GM19324 (cell line): Measurements from ENCODE around the gene LAMA2.
A peak's percentile ranks its signal among the peaks of the same experiment; 100 is the strongest.

Experiments used
- ATAC-seq: cut with Tn5 transposase; IDR thresholded peaks from one replicate; pipeline ENCODE4 v1.9.1; 2021; ENCODE audit warnings: mild to moderate bottlenecking, moderate library complexity; ENCODE audit not compliant: unreplicated experiment, low FRiP score

The LAMA2 gene

DNA sequence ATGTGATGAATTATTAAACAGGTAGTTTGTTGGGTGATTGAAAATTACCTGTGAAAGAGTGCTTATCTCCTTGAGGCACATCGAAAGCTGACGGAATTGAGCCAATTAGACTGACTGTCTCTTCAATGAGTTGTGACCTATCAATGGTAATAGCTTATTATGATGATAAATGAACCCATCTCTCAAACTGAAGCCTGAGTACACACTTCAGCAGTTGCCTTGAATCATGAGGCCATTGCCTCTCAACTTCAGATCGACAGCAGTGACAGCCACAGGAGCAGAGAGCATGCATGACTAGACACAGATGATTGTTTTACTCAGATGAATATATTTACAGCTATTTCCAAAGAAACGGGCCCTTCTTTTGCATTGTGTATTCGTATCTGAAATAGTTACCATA is 323.9 kb downstream of the LAMA2 start:
- ATAC-seq = no peak

DNA sequence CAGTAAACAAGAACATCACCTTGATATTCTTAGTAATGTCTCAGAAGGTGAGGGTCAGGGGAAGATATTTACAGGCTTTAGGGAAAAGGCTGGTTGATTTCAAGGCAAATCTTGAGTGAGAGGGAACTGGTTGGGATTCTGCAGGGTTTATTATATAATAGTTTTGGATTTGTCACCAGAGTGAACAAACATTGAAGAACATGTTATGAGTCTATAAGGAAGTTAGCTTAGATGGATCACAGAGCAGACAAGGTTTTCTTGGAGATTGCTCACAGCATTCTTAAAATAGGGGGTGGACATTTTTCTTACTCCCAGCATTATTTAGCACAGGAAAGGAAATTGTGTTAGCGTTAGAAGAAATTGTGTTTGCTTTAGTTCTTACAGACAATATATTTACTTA is 324.9 kb downstream of the LAMA2 start:
- no peak for ATAC-seq

DNA sequence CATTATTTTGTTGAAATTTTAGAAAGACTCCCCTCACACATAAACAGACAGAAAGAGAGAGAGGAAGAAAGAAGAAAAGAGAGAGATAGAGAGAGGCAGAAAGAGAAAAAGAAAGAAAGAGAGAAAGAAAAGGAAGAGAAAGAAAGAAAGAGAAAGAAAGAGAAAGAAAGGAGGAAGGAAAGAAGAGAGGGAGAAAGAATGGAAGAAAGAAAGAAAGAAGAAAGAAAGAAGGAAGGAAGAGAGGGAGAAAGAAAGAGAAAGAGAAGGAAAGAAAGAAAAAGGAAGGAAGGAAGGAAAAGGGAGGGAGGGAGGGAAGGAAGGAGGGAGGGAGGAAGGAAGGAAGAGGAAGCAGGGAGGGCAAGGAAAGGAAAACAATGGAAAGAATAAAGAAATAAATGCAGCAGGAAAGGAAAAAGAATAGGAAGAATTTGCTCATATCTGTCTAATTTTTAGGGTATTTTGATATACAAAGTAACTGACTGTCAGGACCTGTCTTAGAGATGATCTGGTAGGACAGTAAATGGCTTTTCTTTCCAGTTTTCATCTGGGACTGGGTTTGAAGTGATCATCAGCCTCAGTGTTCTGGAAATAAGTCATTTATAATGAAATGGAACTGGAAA is 325.6 kb downstream of the LAMA2 start:
- ATAC-seq = no peak

DNA sequence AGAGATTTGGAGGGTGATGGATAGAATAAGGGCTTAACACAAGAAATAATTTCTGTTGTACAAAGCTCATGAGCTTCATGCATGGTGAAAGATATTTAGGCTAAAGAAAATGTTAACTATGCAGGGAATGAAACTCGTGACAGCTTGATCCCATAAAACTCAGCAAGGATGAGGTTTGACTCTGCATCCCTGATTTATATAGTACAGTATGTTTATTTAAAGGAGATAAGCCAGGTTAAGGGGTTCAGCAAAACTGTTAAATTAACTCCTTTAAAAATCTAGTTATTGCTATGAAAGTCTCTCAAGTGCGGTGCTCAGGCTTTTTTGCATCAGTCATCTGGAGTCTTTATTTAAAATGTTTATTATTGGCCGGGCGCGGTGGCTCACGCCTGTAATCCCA is 326.4 kb downstream of the LAMA2 start:
- ATAC-seq = no peak

DNA sequence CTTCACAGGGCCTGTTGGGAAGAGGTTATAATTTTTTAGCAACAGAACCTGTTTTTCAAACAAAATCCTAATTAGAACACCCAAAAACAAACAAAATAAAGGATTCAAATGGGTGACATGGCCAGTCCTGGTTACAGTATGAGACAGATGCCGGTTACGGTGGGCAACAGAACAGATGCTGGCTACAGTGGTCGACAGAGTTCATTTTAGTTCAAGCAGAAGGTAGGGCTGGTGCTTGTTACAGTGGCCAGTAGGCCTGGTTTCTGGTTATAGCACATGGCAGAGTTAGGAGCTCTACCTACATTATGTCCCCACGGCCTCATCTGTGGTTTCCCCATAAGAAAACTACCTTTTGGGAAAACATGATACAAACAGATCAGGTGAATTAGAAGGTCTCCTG is 327.7 kb downstream of the LAMA2 start:
- ATAC-seq = no peak

DNA sequence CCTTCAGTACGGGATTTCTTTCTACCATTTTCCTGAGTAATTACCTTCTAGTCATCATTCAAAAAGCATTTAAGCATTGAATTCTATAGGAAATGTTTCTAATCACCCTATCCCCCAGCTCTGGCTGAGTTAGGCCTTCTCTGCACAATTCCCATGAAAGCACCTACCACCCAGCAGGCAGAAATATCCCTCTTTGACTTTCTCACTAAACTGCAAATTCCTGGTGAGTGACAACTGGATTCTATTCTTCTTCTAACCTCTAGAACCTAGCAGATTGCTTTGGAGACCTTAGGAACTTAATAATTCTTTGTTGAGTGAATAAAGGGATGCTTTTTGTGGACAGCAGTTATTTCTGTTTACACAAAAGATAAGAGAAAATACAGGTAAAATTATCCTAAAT is 328.7 kb downstream of the LAMA2 start:
- no peak for ATAC-seq

DNA sequence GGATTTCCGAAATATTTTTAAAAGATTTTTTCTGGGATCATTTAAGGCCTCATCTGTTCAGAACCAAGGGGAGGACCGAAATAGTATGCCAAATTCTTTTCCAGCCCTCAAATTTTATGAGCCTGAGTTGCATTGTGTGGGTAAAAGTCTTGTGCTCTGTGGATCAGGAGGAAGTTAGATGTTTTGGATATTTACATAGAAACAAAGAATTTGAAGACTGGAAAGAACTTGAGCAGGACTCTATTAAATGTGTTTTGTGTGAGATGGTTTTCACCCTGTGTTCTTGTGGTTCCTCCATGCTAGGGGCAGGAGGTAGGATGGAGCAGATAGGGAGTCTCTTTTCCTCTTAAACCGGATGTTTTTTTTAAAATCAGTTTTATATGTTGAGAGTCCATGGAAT is 329.1 kb downstream of the LAMA2 start:
- no peak for ATAC-seq

DNA sequence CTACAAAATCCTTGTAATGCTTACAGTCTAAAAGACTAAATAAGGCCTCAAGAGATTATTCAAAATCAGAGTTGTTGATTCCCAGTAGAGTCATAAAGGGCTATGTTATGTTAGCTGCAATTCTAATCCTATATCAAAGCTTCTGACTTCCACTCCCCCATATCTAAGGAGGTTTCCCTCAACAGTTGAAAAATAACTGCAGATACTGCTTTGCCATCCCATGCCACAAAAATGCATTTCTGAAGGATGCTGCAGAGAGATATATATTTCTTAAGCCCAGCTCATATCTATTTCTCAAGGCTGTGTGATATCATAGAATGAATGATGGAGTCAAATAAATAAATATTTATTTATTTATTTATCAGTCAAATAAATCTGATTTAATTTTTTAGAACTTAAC is 332.3 kb downstream of the LAMA2 start:
- no peak for ATAC-seq

DNA sequence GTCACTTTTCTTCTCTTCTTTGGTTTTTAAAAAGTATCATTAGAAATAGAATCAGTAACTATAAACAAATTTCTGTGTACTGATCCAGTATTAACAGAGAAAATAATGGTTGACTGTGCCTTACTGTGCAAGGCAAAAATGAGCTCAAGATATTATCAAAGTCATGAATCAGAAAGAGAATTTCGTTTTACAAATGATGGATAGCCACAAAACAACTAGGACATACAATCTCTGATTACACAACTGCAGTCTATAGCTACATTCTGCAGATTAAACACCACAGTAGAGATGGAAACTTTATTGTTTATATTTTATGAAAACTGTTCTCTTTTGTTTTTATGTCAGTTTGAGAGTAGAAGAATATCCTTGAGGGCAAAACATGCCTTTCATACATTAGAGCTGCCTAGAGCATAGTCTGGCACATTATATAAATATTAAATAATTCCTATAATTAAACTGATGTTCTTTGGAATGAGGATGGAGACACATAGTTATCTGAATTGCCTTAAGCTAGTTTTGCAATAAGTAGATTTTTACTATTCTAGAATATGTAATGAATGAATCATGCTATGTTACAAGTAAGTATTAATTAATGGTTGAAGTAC is 333.1 kb downstream of the LAMA2 start:
- no peak for ATAC-seq

DNA sequence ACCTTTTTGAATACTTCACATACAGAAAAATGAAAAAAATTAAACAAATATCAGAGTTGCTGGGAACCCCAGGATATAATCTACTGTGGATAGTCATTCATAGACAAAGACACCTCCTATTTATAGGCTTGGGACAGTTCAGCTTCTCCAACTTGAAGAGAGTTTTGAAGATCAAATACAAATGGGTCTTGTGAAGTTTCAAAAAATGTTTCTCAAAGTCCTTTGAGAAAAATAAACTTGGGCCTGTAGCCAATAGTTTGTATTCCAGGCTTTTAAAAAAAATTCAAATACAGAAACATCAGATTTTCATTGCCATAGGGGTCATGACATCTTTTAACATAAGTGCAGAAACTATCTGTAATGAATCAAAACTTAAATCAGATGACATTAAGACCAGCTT is 334.8 kb downstream of the LAMA2 start:
- ATAC-seq = no peak

GRCh38 chr6:129233458-129234134 is 350.7 kb downstream of the LAMA2 start:
- peak; percentile 82 for ATAC-seq

DNA sequence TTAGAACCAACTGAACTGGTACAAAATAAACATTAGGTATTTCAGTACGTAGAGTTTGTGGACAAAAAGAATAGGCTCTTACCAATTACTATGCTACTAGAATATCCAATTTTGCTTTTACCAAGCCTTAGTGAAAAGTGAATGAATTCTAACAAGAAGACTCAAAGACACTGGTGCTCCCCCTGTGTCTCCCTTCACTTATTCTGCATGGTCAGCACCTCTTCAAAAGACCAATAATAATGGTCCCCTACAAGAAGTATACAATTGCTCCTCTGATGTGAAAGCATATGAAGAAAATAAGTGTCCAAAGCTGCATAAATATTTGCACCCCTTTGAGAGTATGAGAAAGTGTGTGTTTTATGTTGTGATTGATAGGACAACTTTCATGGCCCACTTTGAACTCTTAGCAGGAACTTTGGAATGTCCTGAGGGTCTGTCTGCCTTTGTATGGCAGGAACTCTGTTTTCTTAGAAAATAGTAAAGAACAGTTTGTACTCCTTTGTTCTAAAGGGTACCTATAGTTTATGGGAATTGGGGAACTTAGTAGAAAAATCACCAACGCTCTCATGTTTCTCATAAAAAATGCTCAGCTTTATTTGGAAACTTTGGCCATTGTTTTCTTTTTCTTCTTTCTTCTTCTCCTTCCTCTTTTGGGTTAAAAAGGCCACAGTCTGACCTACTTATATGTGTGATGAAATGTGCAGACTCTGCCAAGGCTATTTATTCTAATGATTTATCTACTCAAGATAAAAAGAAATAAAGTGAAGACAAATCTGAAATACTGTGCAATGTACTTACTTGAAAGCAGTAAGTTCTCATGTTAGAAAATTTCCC is 352.4 kb downstream of the LAMA2 start:
- ATAC-seq = no peak

GRCh38 chr6:129236001-129236517 is 353.1 kb downstream of the LAMA2 start:
- peak; percentile 79 for ATAC-seq

DNA sequence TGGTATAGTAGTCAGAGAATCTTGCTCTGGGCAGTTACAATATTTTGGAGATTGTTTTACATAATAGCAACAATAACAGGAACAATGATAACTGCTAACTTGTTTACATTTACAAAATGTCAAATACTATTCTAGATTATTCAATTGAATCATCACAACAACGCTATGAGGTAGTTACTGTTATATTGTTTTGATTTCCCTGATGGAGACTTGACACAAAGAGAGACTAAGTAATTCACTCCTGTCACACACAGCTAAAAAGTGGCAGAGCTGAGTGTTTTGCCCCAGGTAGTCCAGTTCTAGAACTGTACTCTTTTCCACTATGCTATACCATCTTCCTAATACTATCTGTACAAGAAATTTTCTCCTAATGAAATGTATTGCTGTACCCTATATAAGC is 356.1 kb downstream of the LAMA2 start:
- ATAC-seq = no peak

DNA sequence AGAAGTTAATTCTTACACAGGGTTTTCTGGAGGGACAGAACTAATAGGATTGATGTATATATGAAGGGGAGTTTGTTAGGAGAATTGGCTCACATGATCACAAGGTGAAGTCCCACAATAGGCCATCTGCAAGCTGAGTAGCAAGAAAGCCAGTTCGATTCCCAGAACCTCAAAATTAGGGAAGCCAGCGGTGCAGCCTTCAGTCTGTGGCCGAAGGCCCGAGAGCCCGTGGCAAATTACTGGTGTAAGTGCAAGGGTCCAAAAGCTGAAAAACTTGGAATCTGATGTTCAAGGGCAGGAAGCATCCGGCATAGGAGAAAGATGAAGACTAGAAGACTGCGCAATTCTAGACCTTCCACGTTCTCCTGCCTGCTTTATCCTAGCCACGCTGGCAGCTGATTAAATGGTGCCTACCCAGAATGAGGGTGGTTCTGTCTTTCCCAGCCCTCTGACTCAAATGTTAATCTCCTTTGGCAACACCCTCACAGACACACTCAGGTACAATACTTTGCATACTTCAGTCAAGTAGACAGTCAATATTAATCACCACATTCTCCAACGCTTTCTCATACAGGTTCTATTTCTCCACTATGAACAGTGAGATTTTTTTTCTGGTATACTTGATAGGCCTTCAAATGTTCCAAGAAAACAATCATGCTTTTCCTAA is 357.0 kb downstream of the LAMA2 start:
- no peak for ATAC-seq

DNA sequence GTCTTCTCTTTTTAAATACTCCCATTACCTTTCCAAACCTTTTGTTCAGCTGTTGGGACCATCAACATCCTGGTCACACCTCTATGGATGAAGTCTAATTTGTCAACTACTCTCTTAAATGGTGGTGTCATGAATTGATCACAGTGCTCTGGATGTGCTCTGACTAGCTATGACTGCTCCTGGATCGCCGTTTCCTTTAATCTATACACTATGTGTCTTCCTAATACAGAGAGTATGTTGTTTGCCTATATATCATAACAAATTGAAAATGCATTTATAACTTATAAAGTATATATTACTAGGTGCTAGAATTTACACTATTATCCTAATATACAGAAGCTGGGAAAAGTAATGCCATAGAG is 357.5 kb downstream of the LAMA2 start:
- no peak for ATAC-seq

GRCh38 chr6:129242546-129242945 is 359.6 kb downstream of the LAMA2 start:
- ATAC-seq = no peak

DNA sequence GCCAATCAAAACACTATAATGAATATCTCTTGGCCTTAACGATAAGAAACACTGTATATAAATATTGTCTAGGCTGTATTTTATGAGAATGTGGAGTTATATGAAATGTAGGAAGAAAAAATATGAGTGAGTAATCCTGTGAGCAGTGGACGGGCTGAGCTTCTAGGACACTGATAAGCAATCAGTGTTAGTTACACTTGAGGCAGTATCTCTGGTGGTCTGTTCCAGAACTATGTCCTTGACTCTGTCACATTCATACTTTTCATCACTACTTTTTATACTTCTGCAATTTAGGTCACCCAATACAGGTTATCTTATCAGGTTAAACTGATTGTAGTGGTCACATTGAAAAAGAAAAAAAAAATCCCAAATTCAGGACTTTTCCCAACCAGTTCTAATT is 360.4 kb downstream of the LAMA2 start:
- ATAC-seq = no peak

DNA sequence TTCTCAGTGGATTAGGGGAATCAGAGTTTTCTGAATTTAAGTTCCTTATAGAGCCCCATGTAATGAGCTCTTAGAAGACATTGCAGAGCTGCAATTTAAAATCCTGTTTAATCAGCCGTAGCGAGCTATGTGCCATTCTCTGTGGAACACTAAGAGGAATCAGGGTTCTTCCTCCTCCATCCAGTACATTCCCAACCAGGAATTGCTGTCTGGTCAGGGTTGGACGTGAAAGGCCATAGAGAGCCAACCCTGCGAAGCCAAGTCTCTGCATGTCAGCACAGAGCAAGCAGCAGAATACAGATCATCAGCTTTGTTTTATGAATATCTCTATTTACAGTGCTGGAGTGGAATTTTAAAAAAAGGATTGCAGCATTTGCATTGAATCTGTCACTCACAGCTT is 366.0 kb downstream of the LAMA2 start:
- ATAC-seq = no peak

- peak; percentile 82 for ATAC-seq
Observed at GRCh38 chr6:129251669-129252376, 368.9 kb downstream of the LAMA2 start.
